Hepatocyte (in vitro differentiated cells): ENCODE data around the gene VASP.

Experiments used
- EZH2 ChIP-seq: fragments of 200-600 bp; sonication (generic); IDR thresholded peaks from 2 replicates; pipeline ENCODE4 v1.6.1; 2016; ENCODE audit warnings: antibody characterized with exemption, mild to moderate bottlenecking, borderline replicate concordance
- TF ChIP-seq, protein P1 (sequence below): fragments of 200-600 bp; sonication (generic); IDR thresholded peaks from 2 replicates; pipeline ENCODE4 v1.5.1; 2016; ENCODE audit warnings: antibody characterized with exemption, mild to moderate bottlenecking; ENCODE audit not compliant: poor library complexity

GRCh38 chr19:45492137-45492626 lies 15.1 kb upstream of the VASP start:
- TF ChIP-seq, protein P1, sequence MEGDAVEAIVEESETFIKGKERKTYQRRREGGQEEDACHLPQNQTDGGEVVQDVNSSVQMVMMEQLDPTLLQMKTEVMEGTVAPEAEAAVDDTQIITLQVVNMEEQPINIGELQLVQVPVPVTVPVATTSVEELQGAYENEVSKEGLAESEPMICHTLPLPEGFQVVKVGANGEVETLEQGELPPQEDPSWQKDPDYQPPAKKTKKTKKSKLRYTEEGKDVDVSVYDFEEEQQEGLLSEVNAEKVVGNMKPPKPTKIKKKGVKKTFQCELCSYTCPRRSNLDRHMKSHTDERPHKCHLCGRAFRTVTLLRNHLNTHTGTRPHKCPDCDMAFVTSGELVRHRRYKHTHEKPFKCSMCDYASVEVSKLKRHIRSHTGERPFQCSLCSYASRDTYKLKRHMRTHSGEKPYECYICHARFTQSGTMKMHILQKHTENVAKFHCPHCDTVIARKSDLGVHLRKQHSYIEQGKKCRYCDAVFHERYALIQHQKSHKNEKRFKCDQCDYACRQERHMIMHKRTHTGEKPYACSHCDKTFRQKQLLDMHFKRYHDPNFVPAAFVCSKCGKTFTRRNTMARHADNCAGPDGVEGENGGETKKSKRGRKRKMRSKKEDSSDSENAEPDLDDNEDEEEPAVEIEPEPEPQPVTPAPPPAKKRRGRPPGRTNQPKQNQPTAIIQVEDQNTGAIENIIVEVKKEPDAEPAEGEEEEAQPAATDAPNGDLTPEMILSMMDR = no peak
- no peak for TF ChIP-seq EZH2
